PFSK-1 (cell line): ENCODE measurements around the gene ZFP36L1.

Experiments used
- SIN3A ChIP-seq: IDR thresholded peaks from 2 replicates; pipeline ENCODE4 v1.6.1; 2012; ENCODE audit warnings: mild to moderate bottlenecking, low read length, moderate library complexity, borderline replicate concordance; ENCODE audit not compliant: insufficient read depth
- TF ChIP-seq, protein P1 (sequence below), 2 experiments: IDR thresholded peaks; 2 replicates each; pipeline versions ENCODE4 v1.6.1 to v1.8.0; 2011 to 2012; ENCODE audit warnings: low read depth in 2 of 2, low read length in 2 of 2, control low read depth in 1 of 2, inconsistent platforms in 1 of 2, mild to moderate bottlenecking in 1 of 2, moderate library complexity in 1 of 2; ENCODE audit not compliant: insufficient read depth in 1 of 2

DNA sequence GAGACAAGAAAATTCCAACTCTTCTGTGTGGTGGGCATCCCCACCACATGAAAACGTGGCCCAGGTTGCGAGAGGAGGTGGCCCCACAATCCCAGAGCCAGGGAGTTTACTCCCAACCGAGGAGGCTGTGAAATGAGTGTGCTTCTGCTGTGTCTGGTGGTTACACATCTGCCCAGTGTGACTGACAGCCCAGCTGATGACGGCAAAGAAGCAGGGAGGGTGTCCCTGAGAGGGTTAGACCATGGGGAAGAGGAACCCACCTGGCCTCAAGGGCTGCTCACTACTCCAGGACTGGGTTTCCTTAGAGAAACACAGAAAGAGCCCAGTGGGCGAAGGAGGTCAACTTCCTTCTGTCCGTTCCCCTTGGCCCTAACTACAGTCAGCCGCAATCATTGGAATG is 24.6 kb downstream of the ZFP36L1 start:
- TF ChIP-seq, protein P1, sequence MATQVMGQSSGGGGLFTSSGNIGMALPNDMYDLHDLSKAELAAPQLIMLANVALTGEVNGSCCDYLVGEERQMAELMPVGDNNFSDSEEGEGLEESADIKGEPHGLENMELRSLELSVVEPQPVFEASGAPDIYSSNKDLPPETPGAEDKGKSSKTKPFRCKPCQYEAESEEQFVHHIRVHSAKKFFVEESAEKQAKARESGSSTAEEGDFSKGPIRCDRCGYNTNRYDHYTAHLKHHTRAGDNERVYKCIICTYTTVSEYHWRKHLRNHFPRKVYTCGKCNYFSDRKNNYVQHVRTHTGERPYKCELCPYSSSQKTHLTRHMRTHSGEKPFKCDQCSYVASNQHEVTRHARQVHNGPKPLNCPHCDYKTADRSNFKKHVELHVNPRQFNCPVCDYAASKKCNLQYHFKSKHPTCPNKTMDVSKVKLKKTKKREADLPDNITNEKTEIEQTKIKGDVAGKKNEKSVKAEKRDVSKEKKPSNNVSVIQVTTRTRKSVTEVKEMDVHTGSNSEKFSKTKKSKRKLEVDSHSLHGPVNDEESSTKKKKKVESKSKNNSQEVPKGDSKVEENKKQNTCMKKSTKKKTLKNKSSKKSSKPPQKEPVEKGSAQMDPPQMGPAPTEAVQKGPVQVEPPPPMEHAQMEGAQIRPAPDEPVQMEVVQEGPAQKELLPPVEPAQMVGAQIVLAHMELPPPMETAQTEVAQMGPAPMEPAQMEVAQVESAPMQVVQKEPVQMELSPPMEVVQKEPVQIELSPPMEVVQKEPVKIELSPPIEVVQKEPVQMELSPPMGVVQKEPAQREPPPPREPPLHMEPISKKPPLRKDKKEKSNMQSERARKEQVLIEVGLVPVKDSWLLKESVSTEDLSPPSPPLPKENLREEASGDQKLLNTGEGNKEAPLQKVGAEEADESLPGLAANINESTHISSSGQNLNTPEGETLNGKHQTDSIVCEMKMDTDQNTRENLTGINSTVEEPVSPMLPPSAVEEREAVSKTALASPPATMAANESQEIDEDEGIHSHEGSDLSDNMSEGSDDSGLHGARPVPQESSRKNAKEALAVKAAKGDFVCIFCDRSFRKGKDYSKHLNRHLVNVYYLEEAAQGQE (IDR thresholded peaks at IDR 0.05; ENCODE audit: insufficient read depth in 1 of 2, low read depth in 2 of 2, low read length in 2 of 2): no peak
- TF ChIP-seq SIN3A: no peak
